HG03354 (cell line): ENCODE measurements around the gene MLANA.

Experiments used
- ATAC-seq: cut with Tn5 transposase; IDR thresholded peaks from one replicate; pipeline ENCODE4 v1.9.1; 2021; ENCODE audit warnings: mild to moderate bottlenecking; ENCODE audit not compliant: unreplicated experiment, poor library complexity, severe bottlenecking

Gene MLANA

GRCh38 chr9:5895782-5896181 lies 5.1 kb downstream of the MLANA start:
- no peak for ATAC-seq

- ATAC-seq, result no peak
These were observed 6.2 kb downstream of the MLANA start for GRCh38 chr9:5896863-5897262.

GRCh38 chr9:5897851-5898250 lies 7.2 kb downstream of the MLANA start:
- ATAC-seq, result no peak

- no peak for ATAC-seq
These were observed 8.6 kb downstream of the MLANA start for GRCh38 chr9:5899292-5899691.

- no peak for ATAC-seq
These were observed 9.9 kb downstream of the MLANA start for GRCh38 chr9:5900622-5901021.

GRCh38 chr9:5902377-5902776 lies 11.7 kb downstream of the MLANA start:
- no peak for ATAC-seq

- ATAC-seq, result no peak
These were observed 18.2 kb downstream of the MLANA start for GRCh38 chr9:5908918-5909317.

GRCh38 chr9:5909976-5910375 lies 19.3 kb downstream of the MLANA start:
- no peak for ATAC-seq

GRCh38 chr9:5910413-5911057 lies 19.8 kb downstream of the MLANA start:
- no peak for ATAC-seq

GRCh38 chr9:5915438-5915837 lies 24.7 kb downstream of the MLANA start:
- ATAC-seq, result no peak

- ATAC-seq, result no peak
These were observed 26.6 kb downstream of the MLANA start for GRCh38 chr9:5917273-5917672.

GRCh38 chr9:5917888-5918287 lies 27.2 kb downstream of the MLANA start:
- ATAC-seq, result no peak

- ATAC-seq, result no peak
These were observed 27.8 kb downstream of the MLANA start for GRCh38 chr9:5918460-5918859.

GRCh38 chr9:5920860-5921328 lies 30.2 kb downstream of the MLANA start:
- peak; percentile 95 for ATAC-seq

- peak; percentile 52 for ATAC-seq
These were observed 31.5 kb downstream of the MLANA start for GRCh38 chr9:5922192-5922591.

- ATAC-seq, result no peak
These were observed 41.0 kb downstream of the MLANA start for GRCh38 chr9:5931657-5932056.

GRCh38 chr9:5938449-5938848 lies 47.8 kb downstream of the MLANA start:
- no peak for ATAC-seq

GRCh38 chr9:5939530-5939929 lies 48.8 kb downstream of the MLANA start:
- no peak for ATAC-seq

GRCh38 chr9:5941214-5941613 lies 50.5 kb downstream of the MLANA start:
- ATAC-seq, result no peak

- ATAC-seq, result no peak
These were observed 54.4 kb downstream of the MLANA start for GRCh38 chr9:5945112-5945511.

GRCh38 chr9:5947912-5948311 lies 57.2 kb downstream of the MLANA start:
- no peak for ATAC-seq

GRCh38 chr9:5949103-5949699 lies 58.5 kb downstream of the MLANA start:
- ATAC-seq, result peak; percentile 66
